ENCODE measurements around the gene CRHR1. TPM values are rescaled to one million over a fixed set of nuclear protein-coding genes. Genes with fewer than 3 reads are reported as not detected.

CRHR1 gene
- total and polyA plus RNA-seq, 4 donors, result 1.9 to 10.4 (median 5.6) TPM

DNA sequence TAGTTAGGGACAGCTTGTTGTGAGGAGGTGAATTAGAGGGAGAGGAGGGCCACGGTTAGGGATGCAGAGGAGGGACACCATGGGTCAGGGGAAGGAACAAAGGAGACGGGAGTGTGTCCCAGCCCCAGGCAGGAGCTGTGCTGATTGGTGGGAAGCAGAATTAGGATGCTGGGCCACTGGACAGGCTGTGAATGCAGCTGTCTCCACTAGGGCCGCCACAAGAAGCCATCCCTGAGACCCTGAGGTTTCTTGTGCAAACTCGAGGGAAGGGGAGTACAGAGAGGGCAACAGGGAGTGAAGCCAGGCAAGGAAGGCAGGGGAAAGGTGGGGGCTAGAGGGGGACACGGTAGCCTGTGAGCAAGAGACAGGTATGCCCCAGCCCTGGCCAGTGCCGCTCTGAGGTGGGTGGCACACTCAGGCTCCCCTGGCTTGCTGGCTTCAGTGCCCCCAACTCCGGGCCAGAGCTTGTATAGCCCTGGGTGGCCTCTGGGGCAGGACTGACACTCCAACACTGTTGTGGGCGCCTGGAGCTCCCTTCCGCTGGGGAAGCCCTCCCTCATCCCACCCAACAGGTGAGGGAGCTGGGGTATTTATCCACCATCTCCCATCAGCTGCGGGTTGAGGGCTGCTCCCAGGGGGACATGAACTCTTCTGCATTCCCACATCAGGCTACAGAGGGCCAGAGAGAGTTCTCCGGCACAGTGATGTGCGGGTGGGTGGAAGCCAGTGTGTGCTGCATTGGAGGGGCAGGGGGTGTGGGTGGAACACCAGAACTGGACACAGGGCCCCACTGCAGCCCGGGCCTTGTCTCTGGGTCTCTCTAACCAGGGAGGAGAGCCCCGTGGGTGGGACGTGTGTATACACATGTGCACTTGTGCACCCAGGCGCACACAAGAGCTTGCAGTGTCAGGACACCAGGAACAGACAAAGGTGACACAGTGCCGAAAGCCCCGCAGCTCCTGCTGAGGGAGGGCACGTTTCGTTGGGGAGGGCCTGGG is 52.2 kb downstream of the CRHR1 start:
- H3K4me1 ChIP-seq (ENCODE audit: control insufficient read depth, insufficient read depth, low read length), result no peaks in the 10 kb centered on the region
- WGBS (ENCODE audit: insufficient coverage), result 63% methylated on average over 17 of the region's 20 CpGs
- H3K9me3 ChIP-seq (ENCODE audit: control insufficient read depth, insufficient read depth, low read length), result no peaks in the 10 kb centered on the region
- H3K27me3 ChIP-seq (ENCODE audit: control insufficient read depth, insufficient read depth, low read length), result no peaks in the 10 kb centered on the region
- no peak overlapping the region for H3K27ac ChIP-seq (ENCODE audit: low read depth, low read length)
- H3K36me3 ChIP-seq (ENCODE audit: control insufficient read depth, insufficient read depth, low read length), result peaks cover 10% of the 10 kb centered on the region
- H3K4me3 ChIP-seq (ENCODE audit: low read depth, low read length), result no peak overlapping the region
- no peak for DNase-seq (ENCODE audit: low read depth in 4 of 6, low spot score in 6 of 6)

DNA sequence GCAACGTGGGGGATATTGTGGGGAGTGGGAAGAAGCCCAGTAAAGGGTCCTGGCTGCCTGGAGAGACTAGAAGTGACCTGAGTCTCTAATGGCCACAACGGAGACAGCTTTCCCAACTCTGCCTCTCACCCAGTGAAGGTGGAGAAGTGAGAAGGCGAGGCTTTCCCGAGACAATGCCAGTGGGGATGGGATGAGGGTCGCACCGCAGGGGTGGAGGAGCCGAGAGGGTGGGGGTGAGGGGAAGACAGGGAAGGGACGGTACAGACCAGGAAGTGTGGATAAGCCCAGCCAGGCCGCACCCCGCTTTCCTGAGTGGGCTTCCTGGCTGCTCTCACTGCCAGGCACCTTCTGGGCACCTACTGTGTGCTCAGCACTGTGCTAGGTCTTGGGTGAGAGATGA is 53.1 kb downstream of the CRHR1 start:
- peaks cover 10% of the 10 kb centered on the region for H3K36me3 ChIP-seq (ENCODE audit: control insufficient read depth, insufficient read depth, low read length)
- no peaks in the 10 kb centered on the region for H3K27me3 ChIP-seq (ENCODE audit: control insufficient read depth, insufficient read depth, low read length)
- H3K4me3 ChIP-seq (ENCODE audit: low read depth, low read length), result no peak overlapping the region
- H3K9me3 ChIP-seq (ENCODE audit: control insufficient read depth, insufficient read depth, low read length), result no peaks in the 10 kb centered on the region
- DNase-seq (ENCODE audit: low read depth in 4 of 6, low spot score in 6 of 6), result no peak
- H3K4me1 ChIP-seq (ENCODE audit: control insufficient read depth, insufficient read depth, low read length), result no peaks in the 10 kb centered on the region
- WGBS (ENCODE audit: insufficient coverage), result 50% methylated on average over 10 of the region's 10 CpGs
- no peak overlapping the region for H3K27ac ChIP-seq (ENCODE audit: low read depth, low read length)

DNA sequence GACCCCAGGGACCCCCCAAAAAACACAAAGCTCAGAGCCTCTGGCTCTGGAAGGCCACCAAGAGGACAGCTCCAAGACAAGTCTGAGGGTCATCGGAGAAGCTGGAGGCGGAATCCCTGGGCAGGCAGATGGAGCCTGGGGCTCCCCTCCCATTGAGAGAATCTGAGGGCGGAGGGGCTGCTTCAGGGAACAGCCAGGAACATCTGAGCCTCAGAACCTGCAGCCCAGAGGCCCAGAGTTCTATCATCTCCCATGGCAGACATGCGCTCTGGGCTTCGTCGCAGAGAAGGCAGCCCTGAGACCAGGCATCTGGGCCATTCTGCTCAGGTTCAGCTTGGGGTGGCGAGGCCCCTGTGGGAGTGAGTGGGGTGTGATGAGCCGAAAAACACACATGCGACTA is 53.5 kb downstream of the CRHR1 start:
- H3K9me3 ChIP-seq (ENCODE audit: control insufficient read depth, insufficient read depth, low read length), result no peaks in the 10 kb centered on the region
- H3K27ac ChIP-seq (ENCODE audit: low read depth, low read length), result no peak overlapping the region
- no peaks in the 10 kb centered on the region for H3K4me1 ChIP-seq (ENCODE audit: control insufficient read depth, insufficient read depth, low read length)
- no peak overlapping the region for H3K4me3 ChIP-seq (ENCODE audit: low read depth, low read length)
- WGBS (ENCODE audit: insufficient coverage), result 74% methylated on average over 9 of the region's 9 CpGs
- H3K27me3 ChIP-seq (ENCODE audit: control insufficient read depth, insufficient read depth, low read length), result no peaks in the 10 kb centered on the region
- peaks cover 10% of the 10 kb centered on the region for H3K36me3 ChIP-seq (ENCODE audit: control insufficient read depth, insufficient read depth, low read length)
- DNase-seq (ENCODE audit: low read depth in 4 of 6, low spot score in 6 of 6), result no peak

DNA sequence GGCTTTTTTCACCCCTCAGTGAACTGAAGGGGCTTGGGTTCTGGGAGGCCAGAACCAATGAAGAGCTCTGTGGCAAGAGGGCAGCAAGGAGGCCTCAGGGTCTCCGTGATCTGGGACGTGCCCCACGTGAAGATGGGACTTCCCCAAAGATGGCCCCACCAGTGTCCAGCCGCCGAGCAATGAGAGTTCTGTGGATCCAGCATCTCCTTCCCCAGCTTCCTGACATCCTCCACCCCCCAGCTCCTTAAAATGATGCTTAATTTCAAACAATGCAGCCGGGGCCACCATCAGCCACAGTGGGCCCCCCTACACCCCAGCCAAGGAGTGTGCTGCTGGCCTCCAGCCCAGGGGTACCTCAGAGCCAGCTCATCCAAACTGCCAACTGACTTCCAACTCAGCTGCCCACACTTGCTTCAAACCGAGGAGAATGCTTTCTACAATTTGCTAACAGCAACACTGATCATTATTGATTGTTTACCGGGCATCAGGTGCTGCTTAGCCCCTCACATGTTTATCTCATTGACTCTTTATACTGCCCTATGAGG is 54.7 kb downstream of the CRHR1 start:
- no peak overlapping the region for H3K27ac ChIP-seq (ENCODE audit: low read depth, low read length)
- 76% methylated on average over 8 of the region's 8 CpGs for WGBS (ENCODE audit: insufficient coverage)

DNA sequence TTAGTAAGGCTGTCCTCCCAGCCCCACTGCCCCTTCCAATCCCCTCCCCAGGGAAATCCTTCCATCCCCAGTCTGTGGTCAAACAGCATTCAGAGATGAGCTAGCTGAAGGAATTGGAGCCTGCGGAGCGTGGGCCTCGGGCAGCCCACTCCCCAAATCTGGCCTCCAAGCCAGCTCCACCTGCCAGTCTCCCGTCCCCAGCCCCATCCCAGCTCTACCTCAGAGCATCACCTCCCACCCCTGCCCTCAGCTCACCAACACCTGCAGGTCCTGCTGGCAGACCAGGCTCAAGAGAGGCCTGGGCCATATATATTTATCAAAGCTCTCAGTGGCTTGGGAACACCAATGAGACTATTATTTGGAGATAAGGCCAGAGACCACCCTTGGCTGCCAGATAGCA is 55.3 kb downstream of the CRHR1 start:
- no peaks in the 10 kb centered on the region for H3K27me3 ChIP-seq (ENCODE audit: control insufficient read depth, insufficient read depth, low read length)
- WGBS (ENCODE audit: insufficient coverage), result 94% methylated on average over 4 of the region's 4 CpGs
- H3K4me1 ChIP-seq (ENCODE audit: control insufficient read depth, insufficient read depth, low read length), result no peaks in the 10 kb centered on the region
- H3K4me3 ChIP-seq (ENCODE audit: low read depth, low read length), result no peak overlapping the region
- no peak for DNase-seq (ENCODE audit: low read depth in 4 of 6, low spot score in 6 of 6)
- peaks cover 6% of the 10 kb centered on the region for H3K36me3 ChIP-seq (ENCODE audit: control insufficient read depth, insufficient read depth, low read length)
- no peak overlapping the region for H3K27ac ChIP-seq (ENCODE audit: low read depth, low read length)
- no peaks in the 10 kb centered on the region for H3K9me3 ChIP-seq (ENCODE audit: control insufficient read depth, insufficient read depth, low read length)

More for the DNA sequence above, 54.7 kb downstream of the CRHR1 start:
- no peak overlapping the region for H3K4me3 ChIP-seq (ENCODE audit: low read depth, low read length)
- no peaks in the 10 kb centered on the region for H3K9me3 ChIP-seq (ENCODE audit: control insufficient read depth, insufficient read depth, low read length)
- peaks cover 9% of the 10 kb centered on the region for H3K36me3 ChIP-seq (ENCODE audit: control insufficient read depth, insufficient read depth, low read length)
- H3K4me1 ChIP-seq (ENCODE audit: control insufficient read depth, insufficient read depth, low read length), result no peaks in the 10 kb centered on the region
- no peaks in the 10 kb centered on the region for H3K27me3 ChIP-seq (ENCODE audit: control insufficient read depth, insufficient read depth, low read length)
- peak in 1 of 6 donors; percentile 53 for DNase-seq (ENCODE audit: low read depth in 4 of 6, low spot score in 6 of 6)

DNA sequence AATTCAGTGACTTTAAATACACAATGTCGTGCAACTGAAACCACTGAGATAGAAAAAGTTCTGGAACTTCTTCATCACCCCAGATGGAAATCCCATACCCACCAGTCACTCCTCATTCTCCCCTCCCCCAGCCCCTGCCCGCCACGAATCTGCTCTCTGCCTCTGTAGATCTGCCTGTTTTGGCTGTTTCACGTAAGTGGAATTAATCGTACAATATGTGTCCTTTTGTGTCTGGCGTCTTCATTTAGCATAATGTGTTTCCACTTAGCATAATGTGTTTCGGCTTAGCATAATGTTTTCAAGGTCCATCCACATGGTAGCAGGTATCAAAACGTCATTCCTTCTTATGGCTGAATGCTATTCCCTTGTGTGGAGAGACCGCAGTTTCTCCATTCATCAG is 57.1 kb downstream of the CRHR1 start:
- Histone ChIP-seq H3K4me3 (ENCODE audit: low read depth, low read length) (no peak overlapping the region), H3K27ac (ENCODE audit: low read depth, low read length) (no peak overlapping the region), H3K36me3 (ENCODE audit: control insufficient read depth, insufficient read depth, low read length) (no peaks in the 10 kb centered on the region), H3K9me3 (ENCODE audit: control insufficient read depth, insufficient read depth, low read length) (no peaks in the 10 kb centered on the region), H3K27me3 (ENCODE audit: control insufficient read depth, insufficient read depth, low read length) (no peaks in the 10 kb centered on the region), H3K4me1 (ENCODE audit: control insufficient read depth, insufficient read depth, low read length) (no peaks in the 10 kb centered on the region)
- peak in 2 of 6 donors; percentile 57 to 85 for DNase-seq (ENCODE audit: low read depth in 4 of 6, low spot score in 6 of 6)
- WGBS (ENCODE audit: insufficient coverage), result 63% methylated on average over 2 of the region's 9 CpGs

DNA sequence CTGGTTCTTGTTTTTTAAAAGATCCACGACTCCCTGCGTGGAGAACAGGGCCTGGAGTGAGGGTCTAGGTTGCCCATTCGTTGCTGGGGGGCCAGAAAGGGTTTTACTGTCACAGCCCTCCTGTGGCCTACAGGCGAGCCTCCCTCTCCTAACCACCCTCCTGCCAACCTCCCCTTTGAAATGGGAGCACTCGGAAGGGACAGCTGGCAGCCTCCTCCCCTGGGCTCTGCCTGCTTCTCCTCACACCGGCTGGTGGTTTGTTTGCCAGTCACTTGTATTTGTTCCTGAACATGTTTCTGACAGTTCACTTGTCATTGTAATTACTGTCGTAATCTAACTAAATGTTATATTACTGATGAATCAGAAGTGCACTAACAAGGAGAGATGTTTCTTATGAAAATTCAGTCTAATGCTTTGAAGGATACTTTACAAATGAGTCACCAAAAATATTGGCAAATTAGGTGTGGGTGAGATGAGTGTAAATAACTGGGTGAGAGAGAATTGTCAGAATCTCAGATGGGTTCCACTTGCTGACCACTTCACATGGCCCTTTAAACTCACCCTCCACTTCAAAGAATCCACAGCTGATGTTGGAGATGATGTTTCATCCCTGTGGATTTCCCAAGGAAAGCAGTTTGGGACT is 57.9 kb downstream of the CRHR1 start:
- Histone ChIP-seq H3K36me3 (ENCODE audit: control insufficient read depth, insufficient read depth, low read length) (no peaks in the 10 kb centered on the region), H3K4me1 (ENCODE audit: control insufficient read depth, insufficient read depth, low read length) (no peaks in the 10 kb centered on the region), H3K4me3 (ENCODE audit: low read depth, low read length) (no peak overlapping the region), H3K9me3 (ENCODE audit: control insufficient read depth, insufficient read depth, low read length) (no peaks in the 10 kb centered on the region), H3K27ac (ENCODE audit: low read depth, low read length) (no peak overlapping the region), H3K27me3 (ENCODE audit: control insufficient read depth, insufficient read depth, low read length) (no peaks in the 10 kb centered on the region)
- WGBS (ENCODE audit: insufficient coverage), result no CpG with 5 or more reads among the region's 7 CpGs
- DNase-seq (ENCODE audit: low read depth in 4 of 6, low spot score in 6 of 6), result peak in 1 of 6 donors; percentile 78

DNA sequence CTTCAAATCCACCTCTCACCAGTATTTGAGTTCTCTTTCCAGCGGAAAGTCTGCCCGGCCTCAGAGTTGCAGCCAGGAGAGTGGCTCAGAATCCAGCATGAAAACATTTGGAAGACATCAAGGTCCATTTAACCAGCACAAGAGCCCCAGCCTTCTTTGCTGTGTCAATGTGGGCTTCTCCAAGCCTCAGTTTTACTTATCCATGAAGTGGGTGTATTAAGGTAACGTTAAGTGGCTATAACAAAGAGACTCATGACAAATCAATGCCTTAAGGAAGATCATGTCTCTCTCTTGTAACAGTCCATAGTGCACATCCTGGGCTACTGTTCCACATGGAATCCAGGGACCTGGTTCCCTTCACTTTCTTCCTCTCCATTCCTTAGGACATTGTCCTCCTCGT is 59.6 kb downstream of the CRHR1 start:
- H3K27ac ChIP-seq (ENCODE audit: low read depth, low read length), result no peak overlapping the region

DNA sequence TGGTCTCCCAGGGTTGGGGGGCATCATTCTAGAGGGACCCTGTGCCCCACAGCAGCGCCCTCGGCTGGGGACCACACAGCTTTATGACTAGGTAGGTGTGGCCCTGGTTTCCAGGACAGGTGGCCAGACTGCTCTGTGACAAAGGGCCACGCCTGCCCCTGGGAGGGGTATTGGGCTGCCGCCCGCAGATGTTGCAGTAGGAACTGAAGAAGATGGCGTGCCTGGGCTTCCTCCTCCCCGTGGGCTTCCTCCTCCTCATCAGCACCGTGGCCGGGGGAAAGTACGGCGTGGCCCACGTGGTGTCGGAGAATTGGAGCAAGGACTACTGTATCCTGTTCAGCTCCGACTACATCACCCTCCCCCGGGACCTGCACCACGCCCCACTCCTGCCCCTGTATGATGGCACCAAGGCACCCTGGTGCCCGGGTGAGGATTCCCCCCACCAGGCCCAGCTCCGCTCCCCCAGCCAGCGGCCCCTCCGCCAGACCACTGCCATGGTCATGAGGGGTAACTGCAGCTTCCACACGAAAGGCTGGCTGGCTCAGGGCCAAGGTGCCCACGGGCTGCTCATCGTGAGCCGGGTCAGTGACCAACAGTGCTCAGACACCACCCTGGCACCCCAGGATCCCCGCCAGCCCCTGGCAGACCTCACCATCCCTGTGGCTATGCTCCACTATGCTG is 60.7 kb downstream of the CRHR1 start, which contains the start of gene SPPL2C:
TSS of gene SPPL2C (plus strand) at position 187 of the 681 bp plus-strand sequence. CDS start at position 213, 26 bp downstream.
- Histone ChIP-seq H3K4me3 (ENCODE audit: low read depth, low read length) (no peak within 1 kb of the TSS), H3K27me3 (ENCODE audit: control insufficient read depth, insufficient read depth, low read length) (no peaks in the 10 kb centered on the region), H3K27ac (ENCODE audit: low read depth, low read length) (no peak within 1 kb of the TSS), H3K9me3 (ENCODE audit: control insufficient read depth, insufficient read depth, low read length) (no peaks in the 10 kb centered on the region), H3K4me1 (ENCODE audit: control insufficient read depth, insufficient read depth, low read length) (peaks cover 10% of the 10 kb centered on the region), H3K36me3 (ENCODE audit: control insufficient read depth, insufficient read depth, low read length) (peaks cover 6% of the 10 kb centered on the region)
- no peak for DNase-seq (ENCODE audit: low read depth in 4 of 6, low spot score in 6 of 6)
- 89% methylated on average over 22 of the region's 25 CpGs for WGBS (ENCODE audit: insufficient coverage)

More for the DNA sequence above, 59.6 kb downstream of the CRHR1 start:
- 79% methylated on average over 2 of the region's 4 CpGs for WGBS (ENCODE audit: insufficient coverage)
- Histone ChIP-seq H3K4me3 (ENCODE audit: low read depth, low read length) (no peak overlapping the region), H3K27me3 (ENCODE audit: control insufficient read depth, insufficient read depth, low read length) (no peaks in the 10 kb centered on the region), H3K36me3 (ENCODE audit: control insufficient read depth, insufficient read depth, low read length) (peaks cover 1% of the 10 kb centered on the region), H3K4me1 (ENCODE audit: control insufficient read depth, insufficient read depth, low read length) (peaks cover 5% of the 10 kb centered on the region), H3K9me3 (ENCODE audit: control insufficient read depth, insufficient read depth, low read length) (no peaks in the 10 kb centered on the region)
- DNase-seq (ENCODE audit: low read depth in 4 of 6, low spot score in 6 of 6), result no peak
